K562 (cell line): Measurements from ENCODE around the gene NEDD4L. TPM values are rescaled to one million over a fixed set of nuclear protein-coding genes. Genes with fewer than 3 reads are reported as not detected.

Experiments
- ATAC-seq: fragments of 200-7000 bp; cut with Tn5 transposase; 3 replicates; pipeline ENCODE4 v1.9.1; 2020; ENCODE audit warnings: moderate library complexity
- BruUV-seq: library from RNA; stranded (reverse); fragments of 400-500 nt; replicated peaks from 2 replicates; lab custom pipeline; 2021; lab: Mats Ljungman, UMichigan
- CTCF ChIA-PET: fragments of 300-600 bp; formaldehyde crosslinking; extraction: SDS; loops from one replicate; lab custom pipeline; 2021; ENCODE audit warnings: low intra/inter-chr PET ratio; lab: Yijun Ruan, JAX
- POLR2A ChIA-PET: fragments of 300-600, 350-650 bp; sonication (Branson Sonifier 250); formaldehyde crosslinking; extraction: SDS; loops from one replicate; lab custom pipeline; 2021; ENCODE audit warnings: antibody characterized with exemption, inconsistent platforms; lab: Yijun Ruan, JAX
- DNase-seq, 4 experiments: peaks; one replicate each; pipeline versions ENCODE4 v3.0.0 to v3.0.0-alpha.2; 2011 to 2018; ENCODE audit warnings: low spot score in 3 of 4, mixed read lengths in 3 of 4; ENCODE audit errors: extremely low read depth in 1 of 4
- FAIRE-seq: peaks from 2 replicates; lab custom pipeline; 2011; peaks lifted over from hg19 to GRCh38; lab: Jason Lieb, UNC
- H2AFZ ChIP-seq: 2 replicates; pipeline ENCODE4 v1.6.0; 2011; ENCODE audit warnings: low read depth, low read length, control low read depth, inconsistent platforms
- H3K27ac ChIP-seq: fragments of 200-600 bp; 3 replicates; pipeline ENCODE4 v1.8.0; 2011; ENCODE audit warnings: low read depth, mild to moderate bottlenecking, control low read depth, inconsistent platforms, low read length, moderate library complexity, mixed read lengths; ENCODE audit errors: extremely low read depth
- H3K27me3 ChIP-seq, 2 experiments: fragments of 300-600 bp in 1 of 2; 2 replicates in 1 of 2; 3 replicates in 1 of 2; pipeline versions ENCODE4 v1.6.0 to v1.8.0; 2011; ENCODE audit warnings: inconsistent platforms in 2 of 2, low read length in 2 of 2, mild to moderate bottlenecking in 1 of 2, mixed read lengths in 1 of 2, moderate library complexity in 1 of 2; ENCODE audit not compliant: control insufficient read depth in 2 of 2, insufficient read depth in 2 of 2
- H3K36me3 ChIP-seq: fragments of 300-600 bp; 3 replicates; pipeline ENCODE4 v1.8.0; 2011; ENCODE audit warnings: mild to moderate bottlenecking, low read length, inconsistent platforms; ENCODE audit not compliant: control insufficient read depth, insufficient read depth
- H3K4me1 ChIP-seq, 2 experiments: fragments of 200-600 bp in 1 of 2; replicated peaks in 1 of 2; 2 replicates in 1 of 2; 3 replicates in 1 of 2; pipeline versions ENCODE4 v1.5.1 to v1.8.0; 2011; ENCODE audit warnings: inconsistent platforms in 2 of 2, low read length in 2 of 2, mild to moderate bottlenecking in 1 of 2, mixed read lengths in 1 of 2, moderate library complexity in 1 of 2; ENCODE audit not compliant: control insufficient read depth in 2 of 2, insufficient read depth in 2 of 2
- H3K4me2 ChIP-seq: 2 replicates; pipeline ENCODE4 v1.6.1; 2011; ENCODE audit warnings: low read length, control low read depth, inconsistent platforms, mixed read lengths; ENCODE audit not compliant: insufficient read depth
- H3K4me3 ChIP-seq: fragments of 200-600 bp; sonication (generic), shearing (Covaris generic); 2 replicates; pipeline ENCODE4 v1.5.1; 2016; ENCODE audit warnings: control low read depth, inconsistent platforms
- H3K79me2 ChIP-seq: fragments of 200-600 bp; 3 replicates; pipeline ENCODE4 v1.8.0; 2011; ENCODE audit warnings: low read length, inconsistent platforms; ENCODE audit not compliant: control insufficient read depth, insufficient read depth
- H3K9ac ChIP-seq, 2 experiments: 2 replicates each; pipeline versions ENCODE4 v1.6.0 to v1.6.1; 2011; ENCODE audit warnings: low read depth in 2 of 2, low read length in 2 of 2, control low read depth in 1 of 2, inconsistent platforms in 1 of 2, mild to moderate bottlenecking in 1 of 2, mixed read lengths in 1 of 2; ENCODE audit not compliant: insufficient read depth in 1 of 2
- H3K9me1 ChIP-seq: one replicate; pipeline ENCODE4 v1.6.0; 2011; ENCODE audit warnings: inconsistent platforms, mild to moderate bottlenecking, low read length, moderate library complexity; ENCODE audit not compliant: control insufficient read depth, insufficient read depth
- H3K9me3 ChIP-seq: replicated peaks from 2 replicates; pipeline ENCODE4 v1.5.1; 2011; ENCODE audit warnings: low read depth, low read length, inconsistent platforms; ENCODE audit not compliant: control insufficient read depth, insufficient read depth
- H4K20me1 ChIP-seq: replicated peaks from 2 replicates; pipeline ENCODE4 v1.6.1; 2011; ENCODE audit warnings: low read length, inconsistent platforms, mixed read lengths; ENCODE audit not compliant: control insufficient read depth, insufficient read depth
- EP400 ChIP-seq: fragments of 450-650 bp; IDR thresholded peaks from 2 replicates; pipeline ENCODE4 v1.6.1; 2017; ENCODE audit warnings: antibody characterized with exemption, mild to moderate bottlenecking, moderate library complexity
- FOSL1 ChIP-seq: fragments of 200-800 bp; sonication (Bioruptor generic); conservative IDR thresholded peaks from 2 replicates; pipeline ENCODE4 v1.6.1; 2016; ENCODE audit warnings: missing genetic modification characterization, missing compliant biosample characterization
- RERE ChIP-seq: sonication (generic); formaldehyde crosslinking; IDR thresholded peaks from 2 replicates; pipeline ENCODE4 v1.8.0; 2023; ENCODE audit warnings: missing genetic modification reagents, mild to moderate bottlenecking, borderline replicate concordance
- WGBS: fragments of 100-300 bp; shearing (Covaris generic); methylation state at CpG from one replicate; pipeline ENCODE4 v1.1.6; 2016; ENCODE audit warnings: low coverage, mixed read lengths; ENCODE audit not compliant: insufficient coverage; ENCODE audit errors: missing lambda C conversion rate; 5-methylcytosine and 5-hydroxymethylcytosine counted together
- in situ Hi-C: fragments of 300-500 bp; cut with MboI; formaldehyde crosslinking; loops from 4 replicates; pipeline ENCODE4 v1.15.0; 2018; ENCODE audit warnings: inconsistent platforms, mixed read lengths
- intact Hi-C: fragments of 100-400 bp; cut with micrococcal nuclease; formaldehyde crosslinking; loops from 2 replicates; pipeline ENCODE4 v1.14.2; 2022
- polyA plus RNA-seq, 8 experiments: library from polyadenylated mRNA; depleted of rRNA in 4 of 8; stranded (reverse) in 5 of 8; unstranded in 3 of 8; fragments of >200 nt; fragmentation: Nextera tagmentation in 2 of 8; fragmentation: Illumina TruSeq in 1 of 8; extraction: Ambion mirVana in 2 of 8; extraction: Trizol in 1 of 8; gene quantifications; 2 replicates each; pipeline versions ENCODE4 v1.2.1 to v1.2.3, GENCODE V29; 2011 to 2014; ENCODE audit warnings: inconsistent platforms in 1 of 8, missing spikeins in 1 of 8
- total RNA-seq, 7 experiments: library from RNA; depleted of rRNA in 6 of 7; stranded (reverse); fragments of >200 nt in 6 of 7; fragmentation: Illumina TruSeq in 2 of 7; extraction: Trizol in 2 of 7; gene quantifications; 2 replicates each; pipeline versions ENCODE4 v1.2.1 to v1.2.3, GENCODE V29; 2011 to 2021; ENCODE audit warnings: low replicate concordance in 1 of 7

The NEDD4L gene
- total and polyA plus RNA-seq, 9 of the 15 experiments (the other 6 are each of a cell fraction or from before 2014, with no cell fraction given), result 8.1 to 33.4 (median 19.9) TPM

- no peak for DNase-seq
- Histone ChIP-seq H3K4me2 (no peak overlapping the region), H3K36me3 (no peaks in the 10 kb centered on the region), H3K4me3 (no peak overlapping the region), H3K9ac (no peak overlapping the region), H3K9me1 (no peaks in the 10 kb centered on the region), H3K79me2 (no peaks in the 10 kb centered on the region), H3K27ac (no peak overlapping the region), H3K4me1 (no peaks in the 10 kb centered on the region; a peak in 1 of 5 replicates), H2AFZ (no peak overlapping the region), H3K9me3 (no peaks in the 10 kb centered on the region), H4K20me1 (no peaks in the 10 kb centered on the region), H3K27me3 (no peaks in the 10 kb centered on the region)
- ChIA-PET POLR2A (no interaction called here), CTCF (no interaction called here)
- intact Hi-C loops (no loop called here), in situ Hi-C loops (no loop called here)
- 17% methylated on average over 1 of the region's 1 CpG for WGBS
- ATAC-seq, result no peak
- BruUV-seq, result no TSS peak
- no peak for TF ChIP-seq EP400
- TF ChIP-seq RERE (CRISPR knock-in tag), result no peak
- peak; percentile 50; the same call in 1 of the 2 replicates for TF ChIP-seq FOSL1
- FAIRE-seq, result no peak
Measured at GRCh38 chr18:57998461-57998860, 45.6 kb upstream of the NEDD4L start.
